ENCODE data around the gene TRAPPC2L.

- TF ChIP-seq CTCF (conservative IDR thresholded peaks at IDR 0.05) (no peak), ZFX (IDR thresholded peaks at IDR 0.05) (no peak)
Observed at GRCh38 chr16:88877564-88878289, 20.8 kb downstream of the TRAPPC2L start.

All from C4-2B (cell line).